ENCODE measurements around the gene ZDHHC8.

The ZDHHC8 gene

GRCh38 chr22:20165913-20166312 lies 34.3 kb downstream of the ZDHHC8 start:
- Histone ChIP-seq H3K4me2 (ENCODE audit: low read length) (no peak overlapping the region), H3K79me2 (ENCODE audit: low read length) (no peaks in the 10 kb centered on the region), H3K4me1 (ENCODE audit: low read length) (no peaks in the 10 kb centered on the region), H4K20me1 (ENCODE audit: insufficient read depth, low read length) (no peaks in the 10 kb centered on the region), H2AFZ (ENCODE audit: low read depth, low read length) (no peak overlapping the region), H3K9ac (ENCODE audit: low read length) (no peak overlapping the region), H3K27me3 (ENCODE audit: low read depth, low read length) (peaks cover 8% of the 10 kb centered on the region; the same call in 1 of the 2 replicates), H3K4me3 (ENCODE audit: low read length) (no peak overlapping the region), H3K9me3 (ENCODE audit: insufficient read depth, low read length) (no peaks in the 10 kb centered on the region), H3K36me3 (replicated peaks; ENCODE audit: low read depth, low read length) (no peaks in the 10 kb centered on the region), H3K27ac (ENCODE audit: low read length) (no peak overlapping the region)
- TF ChIP-seq CTCF (IDR thresholded peaks at IDR 0.05; ENCODE audit: low read depth, low read length) (no peak), EZH2phosphoT487 (IDR thresholded peaks at IDR 0.05; ENCODE audit: low read depth) (no peak)

DNA sequence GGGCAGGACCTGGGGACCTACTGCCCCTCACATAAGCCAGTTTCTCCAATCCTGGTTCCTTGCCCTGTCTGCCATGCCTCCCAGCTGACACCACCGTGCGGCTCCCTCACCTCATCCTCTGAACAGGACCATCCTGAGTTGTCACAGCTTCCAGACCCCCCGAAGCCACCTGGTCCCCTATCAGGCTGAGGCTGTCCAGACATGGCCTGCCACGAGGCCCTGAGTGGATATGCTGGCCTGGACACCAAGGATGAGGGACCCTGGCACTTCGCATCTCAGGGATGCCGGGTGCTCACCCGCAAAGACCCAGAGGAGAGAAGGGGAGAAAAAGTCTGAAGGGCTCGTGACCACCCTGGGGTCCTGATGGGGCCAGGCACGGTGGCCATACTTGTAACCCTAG lies 35.1 kb downstream of the ZDHHC8 start:
- Histone ChIP-seq H3K4me1 (ENCODE audit: low read length) (no peaks in the 10 kb centered on the region), H3K4me2 (ENCODE audit: low read length) (no peak overlapping the region), H2AFZ (ENCODE audit: low read depth, low read length) (no peak overlapping the region), H4K20me1 (ENCODE audit: insufficient read depth, low read length) (no peaks in the 10 kb centered on the region), H3K27ac (ENCODE audit: low read length) (no peak overlapping the region), H3K4me3 (ENCODE audit: low read length) (no peak overlapping the region), H3K9ac (ENCODE audit: low read length) (no peak overlapping the region), H3K9me3 (ENCODE audit: insufficient read depth, low read length) (no peaks in the 10 kb centered on the region), H3K79me2 (ENCODE audit: low read length) (no peaks in the 10 kb centered on the region), H3K27me3 (ENCODE audit: low read depth, low read length) (peaks cover 8% of the 10 kb centered on the region; the same call in 1 of the 2 replicates), H3K36me3 (replicated peaks; ENCODE audit: low read depth, low read length) (no peaks in the 10 kb centered on the region)
- TF ChIP-seq EZH2phosphoT487 (IDR thresholded peaks at IDR 0.05; ENCODE audit: low read depth) (no peak), CTCF (IDR thresholded peaks at IDR 0.05; ENCODE audit: low read depth, low read length) (no peak)

GRCh38 chr22:20167643-20168322 lies 36.2 kb downstream of the ZDHHC8 start:
- Histone ChIP-seq H2AFZ (ENCODE audit: low read depth, low read length) (no peak overlapping the region), H4K20me1 (ENCODE audit: insufficient read depth, low read length) (no peaks in the 10 kb centered on the region), H3K9ac (ENCODE audit: low read length) (no peak overlapping the region), H3K79me2 (ENCODE audit: low read length) (no peaks in the 10 kb centered on the region), H3K27ac (ENCODE audit: low read length) (no peak overlapping the region), H3K4me3 (ENCODE audit: low read length) (no peak overlapping the region), H3K4me2 (ENCODE audit: low read length) (no peak overlapping the region), H3K9me3 (ENCODE audit: insufficient read depth, low read length) (no peaks in the 10 kb centered on the region), H3K4me1 (ENCODE audit: low read length) (no peaks in the 10 kb centered on the region), H3K36me3 (replicated peaks; ENCODE audit: low read depth, low read length) (no peaks in the 10 kb centered on the region), H3K27me3 (ENCODE audit: low read depth, low read length) (peaks cover 8% of the 10 kb centered on the region; the same call in 1 of the 2 replicates)
- no peak for TF ChIP-seq CTCF (IDR thresholded peaks at IDR 0.05; ENCODE audit: low read depth, low read length)
- no peak for TF ChIP-seq EZH2phosphoT487 (IDR thresholded peaks at IDR 0.05; ENCODE audit: low read depth)

DNA sequence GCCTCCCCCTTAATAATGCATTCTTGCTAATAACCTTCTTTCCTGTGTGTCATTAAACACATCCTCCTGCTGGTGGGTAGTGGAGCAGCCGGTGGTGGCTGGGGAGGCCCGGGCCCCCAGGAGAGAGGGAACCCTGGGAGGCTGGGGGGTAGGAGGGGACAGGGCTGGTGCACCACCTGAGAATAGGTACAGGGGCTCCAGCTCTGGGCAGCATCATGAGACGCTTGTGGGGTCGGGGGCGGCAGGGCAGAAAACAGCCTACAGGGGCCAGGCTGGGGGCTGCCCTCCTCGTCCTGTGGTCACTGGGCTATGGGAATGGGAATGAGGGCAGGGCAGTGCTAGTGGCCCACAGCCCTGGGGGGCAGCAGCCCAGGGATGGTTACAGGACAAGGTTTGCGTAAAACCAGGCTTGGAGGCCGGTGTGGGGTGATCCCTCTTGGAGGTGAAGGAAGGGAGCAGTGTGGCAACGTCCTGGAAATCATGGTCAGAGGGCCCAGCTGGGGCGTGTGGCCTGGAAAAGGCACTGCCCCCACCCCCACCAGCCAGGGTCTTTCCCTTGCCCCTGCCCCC lies 37.7 kb downstream of the ZDHHC8 start:
- no peaks in the 10 kb centered on the region for H3K36me3 ChIP-seq (replicated peaks; ENCODE audit: low read depth, low read length)
- no peaks in the 10 kb centered on the region for H3K4me1 ChIP-seq (ENCODE audit: low read length)
- no peak overlapping the region for H3K4me3 ChIP-seq (ENCODE audit: low read length)
- no peak overlapping the region for H3K4me2 ChIP-seq (ENCODE audit: low read length)
- H3K79me2 ChIP-seq (ENCODE audit: low read length) = no peaks in the 10 kb centered on the region
- no peak for TF ChIP-seq EZH2phosphoT487 (IDR thresholded peaks at IDR 0.05; ENCODE audit: low read depth)
- no peak for TF ChIP-seq CTCF (IDR thresholded peaks at IDR 0.05; ENCODE audit: low read depth, low read length)
- no peak overlapping the region for H2AFZ ChIP-seq (ENCODE audit: low read depth, low read length)
- no peak overlapping the region for H3K27ac ChIP-seq (ENCODE audit: low read length)
- peaks cover 8% of the 10 kb centered on the region; the same call in 1 of the 2 replicates for H3K27me3 ChIP-seq (ENCODE audit: low read depth, low read length)
- H3K9me3 ChIP-seq (ENCODE audit: insufficient read depth, low read length) = no peaks in the 10 kb centered on the region
- H3K9ac ChIP-seq (ENCODE audit: low read length) = no peak overlapping the region
- H4K20me1 ChIP-seq (ENCODE audit: insufficient read depth, low read length) = no peaks in the 10 kb centered on the region

Measured in OCI-LY3 (cell line).